ENCODE measurements around the gene INPP4A. TPM values are rescaled to one million over a fixed set of nuclear protein-coding genes. Genes with fewer than 3 reads are reported as not detected.

INPP4A gene
- polyA plus RNA-seq, 2 of the 4 experiments (the other 2 are of a cell fraction) = 9.4 to 16.0 TPM

DNA sequence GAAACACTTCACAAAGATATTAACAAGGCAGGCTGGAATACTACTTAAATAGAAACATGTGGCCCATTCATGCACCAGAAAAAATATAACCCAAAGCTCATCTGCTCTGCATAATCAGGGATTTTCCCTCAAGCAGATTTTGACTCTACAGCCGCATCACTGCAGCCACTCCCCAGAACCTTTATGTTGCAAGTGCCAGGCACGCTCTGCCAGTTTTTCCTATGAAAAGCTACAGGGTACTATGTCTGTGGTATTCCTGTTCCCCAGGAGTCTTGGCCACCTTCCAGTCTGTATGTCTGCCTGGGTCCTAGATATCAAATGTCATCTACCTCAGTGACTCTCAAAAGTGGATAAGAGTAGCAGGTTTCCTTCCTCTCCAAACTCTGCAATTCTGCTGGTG, 159.9 kb downstream of the INPP4A start:
- ChIA-PET CTCF (interaction anchor here (1.1 kb wide), 1 partner anchor 953 kb away, joined by 3 read pairs; no protein-coding TSS in a partner anchor), POLR2A (no interaction called here)
- H3K27ac ChIP-seq = no peak overlapping the region
- FAIRE-seq (no peak), DNase-seq (ENCODE audit: low read depth in 1 of 2, low spot score in 1 of 2) (no peak), ATAC-seq (no peak)
- no peaks in the 10 kb centered on the region for H3K9me3 ChIP-seq
- H3K4me2 ChIP-seq = no peak overlapping the region
- TF ChIP-seq HEYL (CRISPR knock-in tag; IDR thresholded peaks at IDR 0.05) (no peak), CBX8 (IDR thresholded peaks at IDR 0.05) (no peak)
- TF ChIP-seq, protein P1, sequence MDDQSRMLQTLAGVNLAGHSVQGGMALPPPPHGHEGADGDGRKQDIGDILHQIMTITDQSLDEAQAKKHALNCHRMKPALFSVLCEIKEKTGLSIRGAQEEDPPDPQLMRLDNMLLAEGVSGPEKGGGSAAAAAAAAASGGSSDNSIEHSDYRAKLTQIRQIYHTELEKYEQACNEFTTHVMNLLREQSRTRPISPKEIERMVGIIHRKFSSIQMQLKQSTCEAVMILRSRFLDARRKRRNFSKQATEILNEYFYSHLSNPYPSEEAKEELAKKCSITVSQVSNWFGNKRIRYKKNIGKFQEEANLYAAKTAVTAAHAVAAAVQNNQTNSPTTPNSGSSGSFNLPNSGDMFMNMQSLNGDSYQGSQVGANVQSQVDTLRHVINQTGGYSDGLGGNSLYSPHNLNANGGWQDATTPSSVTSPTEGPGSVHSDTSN (IDR thresholded peaks at IDR 0.05) = no peak
- TF ChIP-seq, protein P2, sequence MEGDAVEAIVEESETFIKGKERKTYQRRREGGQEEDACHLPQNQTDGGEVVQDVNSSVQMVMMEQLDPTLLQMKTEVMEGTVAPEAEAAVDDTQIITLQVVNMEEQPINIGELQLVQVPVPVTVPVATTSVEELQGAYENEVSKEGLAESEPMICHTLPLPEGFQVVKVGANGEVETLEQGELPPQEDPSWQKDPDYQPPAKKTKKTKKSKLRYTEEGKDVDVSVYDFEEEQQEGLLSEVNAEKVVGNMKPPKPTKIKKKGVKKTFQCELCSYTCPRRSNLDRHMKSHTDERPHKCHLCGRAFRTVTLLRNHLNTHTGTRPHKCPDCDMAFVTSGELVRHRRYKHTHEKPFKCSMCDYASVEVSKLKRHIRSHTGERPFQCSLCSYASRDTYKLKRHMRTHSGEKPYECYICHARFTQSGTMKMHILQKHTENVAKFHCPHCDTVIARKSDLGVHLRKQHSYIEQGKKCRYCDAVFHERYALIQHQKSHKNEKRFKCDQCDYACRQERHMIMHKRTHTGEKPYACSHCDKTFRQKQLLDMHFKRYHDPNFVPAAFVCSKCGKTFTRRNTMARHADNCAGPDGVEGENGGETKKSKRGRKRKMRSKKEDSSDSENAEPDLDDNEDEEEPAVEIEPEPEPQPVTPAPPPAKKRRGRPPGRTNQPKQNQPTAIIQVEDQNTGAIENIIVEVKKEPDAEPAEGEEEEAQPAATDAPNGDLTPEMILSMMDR (IDR thresholded peaks at IDR 0.05) = no peak
- peaks cover 12% of the 10 kb centered on the region for H3K4me1 ChIP-seq
- 85% methylated on average over 2 of the region's 2 CpGs for WGBS (ENCODE audit: missing lambda C conversion rate)
- H3K4me3 ChIP-seq = no peak overlapping the region

DNA sequence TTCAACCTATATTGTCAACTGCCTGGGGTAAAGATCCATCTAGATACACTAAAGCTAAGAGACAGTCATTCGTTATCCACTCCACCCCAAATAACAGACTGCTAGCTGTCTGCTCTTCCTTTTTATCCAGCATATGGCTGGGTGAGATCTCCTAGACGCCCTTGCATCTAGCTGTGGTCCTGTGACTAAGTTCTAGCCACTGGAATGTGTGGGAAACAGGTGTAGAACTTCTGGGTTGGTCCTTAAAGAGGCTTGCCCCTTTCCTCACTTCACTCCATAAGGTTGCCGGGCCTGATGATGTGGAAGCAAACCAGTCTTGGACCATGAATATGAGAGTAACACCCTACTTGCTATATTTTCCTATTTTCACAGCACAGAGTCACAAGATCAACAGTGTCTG, 160.4 kb downstream of the INPP4A start:
- 68% methylated on average over 3 of the region's 3 CpGs for WGBS (ENCODE audit: missing lambda C conversion rate)
- Histone ChIP-seq H3K4me2 (no peak overlapping the region), H3K9me3 (no peaks in the 10 kb centered on the region), H3K4me3 (no peak overlapping the region), H3K4me1 (peaks cover 17% of the 10 kb centered on the region), H3K27ac (no peak overlapping the region)
- POLR2A ChIA-PET = no interaction called here
- TF ChIP-seq HOXB13 (CRISPR knock-in tag; IDR thresholded peaks at IDR 0.05; ENCODE audit: low read depth) (no peak), RARB (CRISPR knock-in tag; IDR thresholded peaks at IDR 0.05) (no peak), ESRRA (IDR thresholded peaks at IDR 0.05; ENCODE audit: borderline replicate concordance, low read length) (no peak), CEBPB (IDR thresholded peaks at IDR 0.05) (no peak), EP300 (IDR thresholded peaks at IDR 0.05) (no peak), FOXS1 (CRISPR knock-in tag; IDR thresholded peaks at IDR 0.05) (no peak), ZNF302 (CRISPR knock-in tag; IDR thresholded peaks at IDR 0.05) (no peak)
- ATAC-seq (no peak), FAIRE-seq (no peak), DNase-seq (ENCODE audit: low read depth in 1 of 2, low spot score in 1 of 2) (no peak)
- CTCF ChIA-PET = interaction anchor here (1.1 kb wide), 1 partner anchor 954 kb away, joined by 3 read pairs; no protein-coding TSS in a partner anchor

DNA sequence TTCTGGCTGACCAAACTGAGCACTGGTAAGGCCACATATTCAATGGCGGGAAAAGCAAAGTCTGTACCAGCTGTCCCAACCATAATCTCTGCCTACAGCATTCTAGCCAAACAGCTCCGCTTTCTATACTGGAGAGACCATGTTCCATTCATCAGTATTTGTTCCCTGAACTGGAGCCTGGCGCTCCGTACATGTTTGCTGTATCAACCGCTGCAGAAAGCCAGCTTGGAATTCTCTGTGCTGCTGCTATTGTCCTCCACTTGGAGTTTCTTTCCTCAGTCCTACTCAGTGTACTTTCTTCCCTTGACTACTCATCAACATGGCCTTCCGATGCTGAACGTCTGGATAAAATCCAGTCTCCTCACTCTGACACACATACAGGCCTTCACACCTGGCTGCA, 161.8 kb downstream of the INPP4A start:
- no peak for DNase-seq (ENCODE audit: low read depth in 1 of 2, low spot score in 1 of 2)
- H3K4me3 ChIP-seq = no peak overlapping the region
- no peaks in the 10 kb centered on the region for H3K9me3 ChIP-seq
- H3K4me2 ChIP-seq = peak overlapping the region; percentile 97
- POLR2A ChIA-PET = no interaction called here
- TF ChIP-seq BHLHE40 (IDR thresholded peaks at IDR 0.05; ENCODE audit: low read depth, low read length) (no peak), MAFK (IDR thresholded peaks at IDR 0.05; ENCODE audit: partially characterized antibody) (no peak), TP53 (CRISPR knock-in tag; IDR thresholded peaks at IDR 0.05) (no peak), MAZ (IDR thresholded peaks at IDR 0.05; ENCODE audit: borderline replicate concordance, low read depth, low read length) (no peak), RAD21 (conservative IDR thresholded peaks at IDR 0.05 in 1 of 2, IDR thresholded peaks at IDR 0.05 in 1 of 2) (no peak), HOXB5 (CRISPR knock-in tag; IDR thresholded peaks at IDR 0.05) (no peak), NPAS2 (CRISPR knock-in tag; IDR thresholded peaks at IDR 0.05; ENCODE audit: borderline replicate concordance) (no peak), FOSB (CRISPR knock-in tag; IDR thresholded peaks at IDR 0.05) (no peak), CHD2 (IDR thresholded peaks at IDR 0.05; ENCODE audit: low read length, partially characterized antibody) (no peak), ZFP36 (IDR thresholded peaks at IDR 0.05; ENCODE audit: borderline replicate concordance, partially characterized antibody) (no peak)
- TF ChIP-seq, protein P1 (IDR thresholded peaks at IDR 0.05) = no peak
- TF ChIP-seq, protein P2 (IDR thresholded peaks at IDR 0.05) = no peak
- TF ChIP-seq, protein P3, sequence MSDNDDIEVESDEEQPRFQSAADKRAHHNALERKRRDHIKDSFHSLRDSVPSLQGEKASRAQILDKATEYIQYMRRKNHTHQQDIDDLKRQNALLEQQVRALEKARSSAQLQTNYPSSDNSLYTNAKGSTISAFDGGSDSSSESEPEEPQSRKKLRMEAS (IDR thresholded peaks at IDR 0.05) = no peak
- TF ChIP-seq, protein P4, sequence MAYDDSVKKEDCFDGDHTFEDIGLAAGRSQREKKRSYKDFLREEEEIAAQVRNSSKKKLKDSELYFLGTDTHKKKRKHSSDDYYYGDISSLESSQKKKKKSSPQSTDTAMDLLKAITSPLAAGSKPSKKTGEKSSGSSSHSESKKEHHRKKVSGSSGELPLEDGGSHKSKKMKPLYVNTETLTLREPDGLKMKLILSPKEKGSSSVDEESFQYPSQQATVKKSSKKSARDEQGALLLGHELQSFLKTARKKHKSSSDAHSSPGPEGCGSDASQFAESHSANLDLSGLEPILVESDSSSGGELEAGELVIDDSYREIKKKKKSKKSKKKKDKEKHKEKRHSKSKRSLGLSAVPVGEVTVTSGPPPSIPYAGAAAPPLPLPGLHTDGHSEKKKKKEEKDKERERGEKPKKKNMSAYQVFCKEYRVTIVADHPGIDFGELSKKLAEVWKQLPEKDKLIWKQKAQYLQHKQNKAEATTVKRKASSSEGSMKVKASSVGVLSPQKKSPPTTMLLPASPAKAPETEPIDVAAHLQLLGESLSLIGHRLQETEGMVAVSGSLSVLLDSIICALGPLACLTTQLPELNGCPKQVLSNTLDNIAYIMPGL (CRISPR knock-in tag; IDR thresholded peaks at IDR 0.05; ENCODE audit: borderline replicate concordance) = no peak
- ATAC-seq = no peak
- peaks cover 20% of the 10 kb centered on the region for H3K4me1 ChIP-seq
- CTCF ChIA-PET = interaction anchor here (1.2 to 1.9 kb wide), 4 partner anchors 19 to 194 kb away, joined by 3 to 7 read pairs (median 4); no protein-coding TSS in a partner anchor
- no peak overlapping the region for H3K27ac ChIP-seq
- WGBS (ENCODE audit: missing lambda C conversion rate) = 93% methylated on average over 7 of the region's 7 CpGs
- no peak for FAIRE-seq
